GM12878 (cell line): Measurements from ENCODE around the gene IL31. TPM values are rescaled to one million over a fixed set of nuclear protein-coding genes. Genes with fewer than 3 reads are reported as not detected.

Source experiments
- ATAC-seq: fragments of 200-7000 bp; cut with Tn5 transposase; 3 replicates; pipeline ENCODE4 v1.9.1; 2020; ENCODE audit warnings: mild to moderate bottlenecking, moderate library complexity
- BruUV-seq: library from RNA; stranded (reverse); fragments of 400-500 nt; replicated peaks from 2 replicates; lab custom pipeline; 2021; lab: Mats Ljungman, UMichigan
- CTCF ChIA-PET: fragments of 300-600 bp; sonication (Branson Sonifier 250); formaldehyde crosslinking; extraction: SDS; loops from one replicate; lab custom pipeline; 2021; ENCODE audit warnings: inconsistent platforms; lab: Yijun Ruan, JAX
- POLR2A ChIA-PET: fragments of 350-600 bp; formaldehyde crosslinking; extraction: SDS; loops from one replicate; lab custom pipeline; 2021; ENCODE audit warnings: inconsistent platforms; lab: Charles Lee
- RAD21 ChIA-PET: fragments of 300-600 bp; sonication (Branson Sonifier 250); formaldehyde crosslinking; loops from one replicate; lab custom pipeline; 2023; ENCODE audit warnings: antibody characterized with exemption; ENCODE audit not compliant: unreplicated experiment; lab: Charles Lee
- SMC1A ChIA-PET: fragments of 300-600 bp; sonication (Branson Sonifier 250); formaldehyde crosslinking; loops from one replicate; lab custom pipeline; 2023; ENCODE audit not compliant: unreplicated experiment, uncharacterized antibody; lab: Charles Lee
- DNase-seq: peaks from one replicate; pipeline ENCODE4 v3.0.0-alpha.2; 2011; ENCODE audit warnings: low read depth, low spot score
- FAIRE-seq: peaks from 3 replicates; lab custom pipeline; 2011; peaks lifted over from hg19 to GRCh38; lab: Jason Lieb, UNC
- H2AFZ ChIP-seq: 2 replicates; pipeline ENCODE4 v1.6.0; 2011; ENCODE audit warnings: low read depth, low read length, control low read depth; ENCODE audit not compliant: control insufficient read depth
- H3K27ac ChIP-seq: 2 replicates; pipeline ENCODE4 v1.5.1; 2011; ENCODE audit warnings: control low read depth; ENCODE audit not compliant: control insufficient read depth, insufficient read depth
- H3K27me3 ChIP-seq, 2 experiments: replicated peaks in 1 of 2; 2 replicates each; pipeline versions ENCODE4 v1.6.0 to v1.6.1; 2011; ENCODE audit warnings: low read length in 1 of 2; ENCODE audit not compliant: control insufficient read depth in 2 of 2, insufficient read depth in 2 of 2
- H3K36me3 ChIP-seq, 2 experiments: 2 replicates each; pipeline ENCODE4 v1.5.1; 2011; ENCODE audit warnings: low read length in 1 of 2; ENCODE audit not compliant: control insufficient read depth in 2 of 2, insufficient read depth in 2 of 2
- H3K4me1 ChIP-seq: 2 replicates; pipeline ENCODE4 v1.6.1; 2011; ENCODE audit warnings: mild to moderate bottlenecking, low read length, moderate library complexity, mixed read lengths; ENCODE audit not compliant: control insufficient read depth, insufficient read depth
- H3K4me2 ChIP-seq: 2 replicates; pipeline ENCODE4 v1.6.0; 2011; ENCODE audit warnings: control low read depth; ENCODE audit not compliant: control insufficient read depth, insufficient read depth
- H3K4me3 ChIP-seq: fragments of 200-600 bp; sonication (generic); 2 replicates; pipeline ENCODE4 v1.5.1; 2016
- H3K79me2 ChIP-seq: 2 replicates; pipeline ENCODE4 v1.6.0; 2011; ENCODE audit warnings: low read length; ENCODE audit not compliant: control insufficient read depth, insufficient read depth
- H3K9ac ChIP-seq: 2 replicates; pipeline ENCODE4 v1.8.0; 2011; ENCODE audit warnings: low read length, control low read depth, mixed read lengths; ENCODE audit not compliant: control insufficient read depth, insufficient read depth
- H3K9me3 ChIP-seq: replicated peaks from 3 replicates; pipeline ENCODE4 v1.5.1; 2011; ENCODE audit warnings: mild to moderate bottlenecking, low read length; ENCODE audit not compliant: control insufficient read depth, insufficient read depth
- H4K20me1 ChIP-seq: 2 replicates; pipeline ENCODE4 v1.6.0; 2011; ENCODE audit not compliant: control insufficient read depth, insufficient read depth
- CREB1 ChIP-seq: IDR thresholded peaks from 2 replicates; pipeline ENCODE4 v1.6.1; 2012; ENCODE audit warnings: low read depth, mild to moderate bottlenecking, inconsistent platforms
- CREM ChIP-seq: IDR thresholded peaks from 2 replicates; pipeline ENCODE4 v1.6.1; 2014; ENCODE audit warnings: antibody characterized with exemption, low read depth
- FOXM1 ChIP-seq: IDR thresholded peaks from 2 replicates; pipeline ENCODE4 v1.6.1; 2012; ENCODE audit warnings: low read depth, mild to moderate bottlenecking, inconsistent platforms, low read length, moderate library complexity
- KLF5 ChIP-seq: fragments of 450-650 bp; IDR thresholded peaks from 2 replicates; pipeline ENCODE4 v1.6.1; 2014; ENCODE audit warnings: mild to moderate bottlenecking; ENCODE audit not compliant: partially characterized antibody
- MTA3 ChIP-seq: IDR thresholded peaks from 2 replicates; pipeline ENCODE4 v1.6.1; 2012; ENCODE audit warnings: low read length, inconsistent platforms, borderline replicate concordance
- MXI1 ChIP-seq: fragments of 150-350 bp; IDR thresholded peaks from 2 replicates; pipeline ENCODE4 v1.6.1; 2011; ENCODE audit warnings: low read depth, mild to moderate bottlenecking, inconsistent platforms, low read length, improper control_type of control experiment
- NFYB ChIP-seq: IDR thresholded peaks from 2 replicates; pipeline ENCODE4 v1.6.1; 2011; ENCODE audit warnings: low read depth, mild to moderate bottlenecking, low read length, improper control_type of control experiment, moderate library complexity; ENCODE audit not compliant: insufficient read depth
- PKNOX1 ChIP-seq: fragments of 450-650 bp; IDR thresholded peaks from 2 replicates; pipeline ENCODE4 v1.6.1; 2016; ENCODE audit warnings: mild to moderate bottlenecking
- RELB ChIP-seq: fragments of 450-650 bp; IDR thresholded peaks from 2 replicates; pipeline ENCODE4 v1.6.1; 2017; ENCODE audit warnings: low read depth, mild to moderate bottlenecking, moderate library complexity
- REST ChIP-seq: IDR thresholded peaks from 2 replicates; pipeline ENCODE4 v1.6.1; 2012; ENCODE audit warnings: mild to moderate bottlenecking, low read depth, low read length
- ZBTB11 ChIP-seq: fragments of 450-650 bp; formaldehyde crosslinking; IDR thresholded peaks from 2 replicates; pipeline ENCODE4 v1.5.0; 2022; ENCODE audit warnings: mild to moderate bottlenecking, missing genetic modification characterization
- ZNF24 ChIP-seq: fragments of 450-650 bp; IDR thresholded peaks from 2 replicates; pipeline ENCODE4 v1.6.1; 2017; ENCODE audit warnings: antibody characterized with exemption, mild to moderate bottlenecking
- ZNF384 ChIP-seq: IDR thresholded peaks from 2 replicates; pipeline ENCODE4 v1.6.1; 2012; ENCODE audit warnings: low read depth, mild to moderate bottlenecking, low read length, improper control_type of control experiment, borderline replicate concordance
- WGBS: methylation state at CpG from one replicate; pipeline ENCODE4 v1.1.6; 2016; ENCODE audit warnings: low lambda C conversion rate; ENCODE audit not compliant: insufficient replicate concordance, insufficient coverage; ENCODE audit errors: missing lambda C conversion rate; 5-methylcytosine and 5-hydroxymethylcytosine counted together
- in situ Hi-C: fragments of 300-500 bp; cut with MboI; formaldehyde crosslinking; loops from 9 replicates; pipeline ENCODE4 v1.14.3; 2018; ENCODE audit warnings: mixed read lengths
- intact Hi-C: fragments of 100-400 bp; cut with micrococcal nuclease; formaldehyde crosslinking; loops from one replicate; pipeline ENCODE4 v1.14.2; 2022; ENCODE audit not compliant: unreplicated experiment
- polyA plus RNA-seq, 11 experiments: library from polyadenylated mRNA; depleted of rRNA in 4 of 11; unstranded in 6 of 11; stranded (reverse) in 5 of 11; fragments of >200 nt; fragmentation: Nextera tagmentation in 4 of 11; fragmentation: Illumina TruSeq in 1 of 11; extraction: Ambion mirVana in 4 of 11; extraction: Trizol in 1 of 11; gene quantifications; 1 replicate in 1 of 11; 2 replicates in 10 of 11; pipeline versions ENCODE4 v1.2.1 to v1.2.3, GENCODE V29; 2011 to 2016; ENCODE audit warnings: inconsistent platforms in 2 of 11, missing spikeins in 2 of 11, low read depth in 1 of 11
- total RNA-seq, 4 experiments: library from RNA; depleted of rRNA in 3 of 4; stranded (reverse); fragments of >200 nt in 3 of 4; fragmentation: Illumina TruSeq in 1 of 4; extraction: Trizol in 1 of 4; gene quantifications; 2 replicates each; pipeline versions ENCODE4 v1.2.1 to v1.2.3, GENCODE V29; 2013 to 2021

IL31 gene
- total and polyA plus RNA-seq, 10 of the 15 experiments (the other 5 are each of a cell fraction or from before 2014, with no cell fraction given) = not detected

GRCh38 chr12:122147514-122148290 is 26.3 kb downstream of the IL31 start:
- CTCF ChIA-PET = interaction anchor here (0.6 kb wide), 1 partner anchor 43 kb away, joined by 3 read pairs; no protein-coding TSS in a partner anchor
- Histone ChIP-seq H2AFZ (no peak overlapping the region), H3K4me3 (no peak overlapping the region), H3K36me3 (no peaks in the 10 kb centered on the region), H4K20me1 (no peaks in the 10 kb centered on the region), H3K9ac (no peak overlapping the region), H3K9me3 (no peaks in the 10 kb centered on the region), H3K4me2 (no peak overlapping the region), H3K27me3 (no peaks in the 10 kb centered on the region; a peak in 1 of 4 replicates), H3K27ac (no peak overlapping the region), H3K4me1 (no peaks in the 10 kb centered on the region), H3K79me2 (no peaks in the 10 kb centered on the region)
- ATAC-seq = no peak; the same call in 2 of the 3 replicates
- 51% methylated on average over 21 of the region's 21 CpGs for WGBS
- SMC1A ChIA-PET = interaction anchor here (0.9 kb wide), 1 partner anchor 35 kb away, joined by 3 read pairs; the partner anchor contains the start of gene LRRC43
- RAD21 ChIA-PET = interaction anchor here (0.6 kb wide), 1 partner anchor 9 kb away, joined by 3 read pairs; no protein-coding TSS in a partner anchor
- POLR2A ChIA-PET = no interaction called here
- intact Hi-C loops (no loop called here), in situ Hi-C loops (no loop called here)
- BruUV-seq = no TSS peak
- DNase-seq = no peak
- FAIRE-seq = no peak
- no peak for TF ChIP-seq ZNF24
- TF ChIP-seq CREM = no peak
- no peak for TF ChIP-seq MXI1
- TF ChIP-seq CREB1 = no peak
- TF ChIP-seq REST = no peak
- TF ChIP-seq ZNF384 = no peak
- no peak for TF ChIP-seq ZBTB11 (CRISPR knock-in tag)
- no peak for TF ChIP-seq FOXM1
- TF ChIP-seq KLF5 = no peak
- TF ChIP-seq PKNOX1 = no peak
- TF ChIP-seq NFYB = no peak
- TF ChIP-seq RELB = no peak
- no peak for TF ChIP-seq MTA3
